GM12891 (cell line): ENCODE measurements around the gene NPM1.

Experiments
- DNase-seq: peaks from one replicate; pipeline ENCODE4 v3.0.0; 2011; ENCODE audit warnings: low spot score; ENCODE audit not compliant: insufficient read length
- FAIRE-seq: peaks from 2 replicates; lab custom pipeline; 2011; peaks lifted over from hg19 to GRCh38; lab: Jason Lieb, UNC
- PAX5 ChIP-seq: IDR thresholded peaks from 2 replicates; pipeline ENCODE4 v1.6.1; 2011; ENCODE audit warnings: low read length, moderate library complexity, mild to moderate bottlenecking; ENCODE audit not compliant: insufficient read depth, severe bottlenecking
- POLR2A ChIP-seq: IDR thresholded peaks from 2 replicates; pipeline ENCODE4 v1.6.1; 2011; ENCODE audit warnings: low read depth, low read length, control low read depth
- POLR2AphosphoS5 ChIP-seq: IDR thresholded peaks from 2 replicates; pipeline ENCODE4 v1.6.1; 2011; ENCODE audit warnings: low read depth, low read length, control low read depth
- POU2F2 ChIP-seq: IDR thresholded peaks from 2 replicates; pipeline ENCODE4 v1.6.1; 2011; ENCODE audit warnings: low read depth, mild to moderate bottlenecking, control low read depth, low read length, moderate library complexity
- SPI1 ChIP-seq: IDR thresholded peaks from 2 replicates; pipeline ENCODE4 v1.6.1; 2011; ENCODE audit warnings: low read depth, low read length, control low read depth
- TAF1 ChIP-seq: IDR thresholded peaks from 2 replicates; pipeline ENCODE4 v1.6.1; 2011; ENCODE audit warnings: low read depth, low read length, control low read depth

The NPM1 gene

GRCh38 chr5:171445644-171446516, 58.2 kb downstream of the NPM1 start:
- DNase-seq: no peak
- no peak for TF ChIP-seq POLR2A
- no peak for TF ChIP-seq POLR2AphosphoS5
- TF ChIP-seq PAX5: no peak
- no peak for TF ChIP-seq SPI1
- TF ChIP-seq TAF1: no peak
- TF ChIP-seq POU2F2: no peak
- FAIRE-seq: no peak

DNA sequence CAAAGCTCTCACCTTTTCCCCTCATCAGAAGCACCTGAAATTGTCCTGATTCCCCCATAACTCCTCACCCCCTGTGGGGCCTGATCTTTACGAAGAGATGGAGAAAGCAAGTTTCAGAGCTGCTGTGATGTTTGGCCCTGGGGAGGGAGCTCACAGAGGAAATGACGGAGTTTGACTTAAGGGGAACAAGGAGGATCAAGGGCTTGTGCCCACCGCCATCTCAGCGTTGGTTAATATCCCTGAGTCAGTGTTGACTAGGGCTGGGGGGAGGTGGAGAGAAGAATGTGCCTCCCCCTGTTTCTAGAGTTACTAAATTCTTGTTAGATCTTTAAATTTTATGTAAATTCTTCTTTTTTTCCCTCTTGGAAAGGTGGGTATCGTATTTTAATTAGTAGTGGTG, 59.6 kb downstream of the NPM1 start:
- TF ChIP-seq POLR2AphosphoS5 (no peak), SPI1 (no peak), POU2F2 (no peak), PAX5 (no peak), TAF1 (no peak), POLR2A (no peak)
- FAIRE-seq (no peak), DNase-seq (no peak)

- no peak for FAIRE-seq
- DNase-seq: no peak
- TF ChIP-seq PAX5 (no peak), TAF1 (no peak), POLR2AphosphoS5 (no peak), POLR2A (no peak), SPI1 (no peak), POU2F2 (no peak)
These were observed 61.8 kb downstream of the NPM1 start for GRCh38 chr5:171449426-171449825.

DNA sequence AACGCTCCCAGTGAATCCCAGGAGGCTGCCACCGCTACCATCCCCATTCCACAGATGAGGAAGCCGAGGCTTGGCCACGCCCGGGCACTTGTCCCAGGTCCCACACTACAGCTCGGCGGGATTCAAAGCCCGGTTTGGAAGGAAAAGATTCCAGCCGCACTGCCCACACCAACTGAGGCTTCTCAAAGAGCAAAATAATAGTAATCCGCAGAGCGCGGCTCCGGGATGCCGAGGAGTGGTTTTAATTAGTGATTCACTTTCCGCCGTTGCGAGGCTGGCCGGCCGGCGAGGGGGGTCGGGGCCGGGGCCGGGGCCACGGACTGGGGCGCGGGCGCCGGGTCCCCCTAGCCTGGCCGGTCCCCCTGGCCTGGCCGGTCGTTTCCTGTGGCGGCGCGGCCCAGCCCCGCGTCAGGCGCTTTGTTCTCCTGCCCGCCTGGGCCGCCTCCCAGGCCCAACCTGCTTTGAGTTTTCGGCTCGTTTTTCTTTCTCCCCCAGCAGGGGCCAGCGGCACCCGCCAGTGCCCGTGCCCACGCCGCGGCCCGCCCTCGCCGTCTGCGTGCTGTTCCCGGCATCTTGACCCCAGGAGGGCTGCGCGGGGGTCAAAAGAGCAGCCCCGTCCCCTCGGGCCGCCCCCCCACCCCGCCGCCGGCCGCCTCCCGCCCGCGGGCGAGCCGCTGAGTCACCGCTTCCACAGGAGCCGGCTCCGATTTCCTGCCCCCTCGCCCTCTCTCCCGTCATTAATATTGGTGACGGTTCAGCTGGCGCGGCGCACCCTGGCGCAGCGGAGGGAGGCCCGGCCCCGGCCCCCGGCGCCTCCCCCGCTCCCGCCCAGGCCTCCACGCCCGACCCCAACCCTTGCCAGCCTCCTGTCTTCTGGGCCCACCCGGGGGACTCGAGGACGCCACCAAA, 63.0 kb downstream of the NPM1 start:
- TF ChIP-seq POLR2A: no peak
- no peak for TF ChIP-seq PAX5
- no peak for TF ChIP-seq TAF1
- TF ChIP-seq SPI1: no peak
- TF ChIP-seq POLR2AphosphoS5: no peak
- TF ChIP-seq POU2F2: no peak
- no peak for FAIRE-seq
- no peak for DNase-seq

DNA sequence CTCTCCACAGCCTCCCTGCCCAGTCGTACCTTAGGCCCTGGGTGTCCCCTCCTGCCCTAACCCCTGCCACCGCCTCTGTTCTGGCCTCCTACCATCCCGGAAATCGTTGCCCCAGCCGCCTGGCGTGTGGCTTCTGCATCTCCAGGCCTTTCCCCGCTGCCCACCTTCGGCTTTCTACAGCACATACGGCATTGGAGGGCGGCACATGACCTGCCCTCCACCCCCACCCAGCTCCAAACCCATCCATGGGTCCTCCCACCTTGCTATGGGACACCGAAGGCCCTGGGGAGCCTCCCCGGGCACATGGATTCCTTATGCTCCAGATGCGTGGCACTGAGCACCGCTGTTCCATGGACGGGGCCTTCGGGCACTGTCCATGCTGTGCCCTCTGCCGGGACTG, 63.8 kb downstream of the NPM1 start:
- no peak for DNase-seq
- TF ChIP-seq TAF1 (no peak), SPI1 (no peak), POLR2A (no peak), POLR2AphosphoS5 (no peak), POU2F2 (no peak), PAX5 (no peak)
- FAIRE-seq: no peak

- DNase-seq: no peak
- TF ChIP-seq TAF1 (no peak), POLR2A (no peak), POLR2AphosphoS5 (no peak), SPI1 (no peak), PAX5 (no peak), POU2F2 (no peak)
- FAIRE-seq: no peak
These were observed 65.5 kb downstream of the NPM1 start for GRCh38 chr5:171453056-171453725.

- no peak for FAIRE-seq
These were observed 66.3 kb downstream of the NPM1 start for GRCh38 chr5:171453988-171454387.

GRCh38 chr5:171454549-171454948, 66.9 kb downstream of the NPM1 start:
- no peak for FAIRE-seq
- TF ChIP-seq PAX5 (no peak), POU2F2 (no peak), TAF1 (no peak), POLR2AphosphoS5 (no peak), POLR2A (no peak), SPI1 (no peak)
- no peak for DNase-seq

More at GRCh38 chr5:171453988-171454387, 66.3 kb downstream of the NPM1 start:
- DNase-seq: no peak
- no peak for TF ChIP-seq POLR2A
- no peak for TF ChIP-seq TAF1
- TF ChIP-seq POU2F2: no peak
- no peak for TF ChIP-seq POLR2AphosphoS5
- TF ChIP-seq PAX5: no peak
- no peak for TF ChIP-seq SPI1
